Right lobe of liver (tissue), 4 donors: Measurements from ENCODE around the gene YLPM1.

Experiments
- POLR2A ChIP-seq: fragments of 450-650 bp; IDR thresholded peaks from one replicate; pipeline ENCODE4 v1.6.1; 2017; ENCODE audit warnings: antibody characterized with exemption, mild to moderate bottlenecking
- TF ChIP-seq, protein P1 (sequence below), 4 donors: fragments of 200-600 bp in 3 of 4; fragments of 450-650 bp in 1 of 4; IDR thresholded peaks; one replicate each; pipeline versions ENCODE4 v1.5.1 to v1.8.0; 2016 to 2022; ENCODE audit warnings: antibody characterized with exemption in 4 of 4, mild to moderate bottlenecking in 2 of 4
- donor health status: DM: no; HTN: no; CAD: no.
- donor health status: DM: no; HTN: no; CAD: no.
- donor health status: DM: no; HTN: yes; CAD: no.

DNA sequence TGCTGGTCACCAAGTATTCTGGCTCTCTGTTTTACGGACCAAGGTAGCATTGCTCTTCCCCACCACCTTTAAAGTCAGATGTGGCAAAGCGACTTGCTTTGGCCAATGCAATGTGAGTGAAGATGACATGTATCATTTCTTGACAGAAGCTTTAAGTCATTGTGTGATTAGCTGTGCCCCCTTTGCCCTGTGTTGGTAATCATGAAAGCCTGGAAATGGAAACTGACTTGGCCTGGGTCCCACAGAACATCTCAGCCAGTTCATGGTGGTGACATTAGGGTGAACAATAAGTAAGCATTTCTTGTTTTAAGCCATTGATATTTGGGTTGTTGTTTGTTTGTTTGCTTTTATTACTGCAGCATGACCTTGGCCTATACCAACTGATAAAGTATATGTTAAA is 15.9 kb upstream of the YLPM1 start:
- TF ChIP-seq, protein P1, sequence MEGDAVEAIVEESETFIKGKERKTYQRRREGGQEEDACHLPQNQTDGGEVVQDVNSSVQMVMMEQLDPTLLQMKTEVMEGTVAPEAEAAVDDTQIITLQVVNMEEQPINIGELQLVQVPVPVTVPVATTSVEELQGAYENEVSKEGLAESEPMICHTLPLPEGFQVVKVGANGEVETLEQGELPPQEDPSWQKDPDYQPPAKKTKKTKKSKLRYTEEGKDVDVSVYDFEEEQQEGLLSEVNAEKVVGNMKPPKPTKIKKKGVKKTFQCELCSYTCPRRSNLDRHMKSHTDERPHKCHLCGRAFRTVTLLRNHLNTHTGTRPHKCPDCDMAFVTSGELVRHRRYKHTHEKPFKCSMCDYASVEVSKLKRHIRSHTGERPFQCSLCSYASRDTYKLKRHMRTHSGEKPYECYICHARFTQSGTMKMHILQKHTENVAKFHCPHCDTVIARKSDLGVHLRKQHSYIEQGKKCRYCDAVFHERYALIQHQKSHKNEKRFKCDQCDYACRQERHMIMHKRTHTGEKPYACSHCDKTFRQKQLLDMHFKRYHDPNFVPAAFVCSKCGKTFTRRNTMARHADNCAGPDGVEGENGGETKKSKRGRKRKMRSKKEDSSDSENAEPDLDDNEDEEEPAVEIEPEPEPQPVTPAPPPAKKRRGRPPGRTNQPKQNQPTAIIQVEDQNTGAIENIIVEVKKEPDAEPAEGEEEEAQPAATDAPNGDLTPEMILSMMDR (IDR thresholded peaks at IDR 0.05): no peak
- TF ChIP-seq POLR2A: no peak
